Endodermal cell (in vitro differentiated cells): ENCODE measurements around the gene CES3. TPM values are rescaled to one million over a fixed set of nuclear protein-coding genes. Genes with fewer than 3 reads are reported as not detected.

ENCODE experiments used
- DNase-seq: peaks from one replicate; pipeline ENCODE4 v3.0.0-alpha.2; 2017
- H3K27ac ChIP-seq: 2 replicates; pipeline ENCODE4 v1.5.1; 2013; ENCODE audit warnings: mild to moderate bottlenecking, low read depth, low read length, moderate library complexity
- H3K27me3 ChIP-seq: 2 replicates; pipeline ENCODE4 v1.6.1; 2013; ENCODE audit warnings: mild to moderate bottlenecking, low read length, moderate library complexity; ENCODE audit not compliant: insufficient read depth, control insufficient read depth, poor library complexity, severe bottlenecking
- H3K36me3 ChIP-seq: 2 replicates; pipeline ENCODE4 v1.7.0; 2013; ENCODE audit warnings: mild to moderate bottlenecking, low read length, moderate library complexity; ENCODE audit not compliant: control insufficient read depth, insufficient read depth
- H3K4me1 ChIP-seq: one replicate; pipeline ENCODE4 v1.7.0; 2013; ENCODE audit warnings: low read length; ENCODE audit not compliant: control insufficient read depth, insufficient read depth
- H3K4me3 ChIP-seq: 2 replicates; pipeline ENCODE4 v1.5.1; 2013; ENCODE audit warnings: mild to moderate bottlenecking, low read length, moderate library complexity
- H3K9ac ChIP-seq: 2 replicates; pipeline ENCODE4 v1.6.1; 2013; ENCODE audit warnings: mild to moderate bottlenecking, low read length, moderate library complexity; ENCODE audit not compliant: poor library complexity, severe bottlenecking; ENCODE audit errors: extremely low read depth
- H3K9me3 ChIP-seq: 2 replicates; pipeline ENCODE4 v1.6.1; 2013; ENCODE audit warnings: mild to moderate bottlenecking, low read length, moderate library complexity; ENCODE audit not compliant: control insufficient read depth
- H3K27ac Mint-ChIP-seq: 2 replicates; pipeline ENCODE4 v1.8.0; 2020; ENCODE audit warnings: mixed read lengths
- H3K27me3 Mint-ChIP-seq: 2 replicates; pipeline ENCODE4 v1.8.0; 2021; ENCODE audit warnings: mild to moderate bottlenecking, mixed read lengths; ENCODE audit not compliant: insufficient read depth
- H3K36me3 Mint-ChIP-seq: 2 replicates; pipeline ENCODE4 v1.8.0; 2020; ENCODE audit warnings: low read depth, mixed read lengths
- H3K4me1 Mint-ChIP-seq: 2 replicates; pipeline ENCODE4 v1.8.0; 2020; ENCODE audit warnings: mixed read lengths
- H3K4me3 Mint-ChIP-seq: 2 replicates; pipeline ENCODE4 v1.8.0; 2020; ENCODE audit warnings: mild to moderate bottlenecking, moderate library complexity, mixed read lengths
- H3K9me3 Mint-ChIP-seq: 2 replicates; pipeline ENCODE4 v1.8.0; 2020; ENCODE audit warnings: mild to moderate bottlenecking, mixed read lengths
- WGBS, 2 experiments: methylation state at CpG; one replicate each; pipeline versions ENCODE4 v1.1.5 to v1.1.7; 2013; ENCODE audit warnings: missing lambda C conversion rate in 2 of 2, mixed read lengths in 1 of 2; ENCODE audit not compliant: insufficient coverage in 1 of 2, insufficient read length in 1 of 2; 5-methylcytosine and 5-hydroxymethylcytosine counted together
- total RNA-seq, 2 donors: library from RNA; stranded (reverse); fragmentation: NEBNext Ultra II Directional in 1 of 2; extraction: Animal tissue kit (Norgen Biotek cat#: 25700) in 1 of 2; gene quantifications; 2 replicates in 1 of 2; 3 replicates in 1 of 2; pipeline ENCODE4 v1.2.1, GENCODE V29; 2021
- TF ChIP-seq, protein P1 (sequence below): fragments of 200-600 bp; sonication (generic); conservative IDR thresholded peaks from 2 replicates; pipeline ENCODE4 v1.5.0; 2021; ENCODE audit warnings: antibody characterized with exemption, mild to moderate bottlenecking

The CES3 gene
- total RNA-seq, 2 donors from 2014 or later, result 2.7 to 3.8 TPM

DNA sequence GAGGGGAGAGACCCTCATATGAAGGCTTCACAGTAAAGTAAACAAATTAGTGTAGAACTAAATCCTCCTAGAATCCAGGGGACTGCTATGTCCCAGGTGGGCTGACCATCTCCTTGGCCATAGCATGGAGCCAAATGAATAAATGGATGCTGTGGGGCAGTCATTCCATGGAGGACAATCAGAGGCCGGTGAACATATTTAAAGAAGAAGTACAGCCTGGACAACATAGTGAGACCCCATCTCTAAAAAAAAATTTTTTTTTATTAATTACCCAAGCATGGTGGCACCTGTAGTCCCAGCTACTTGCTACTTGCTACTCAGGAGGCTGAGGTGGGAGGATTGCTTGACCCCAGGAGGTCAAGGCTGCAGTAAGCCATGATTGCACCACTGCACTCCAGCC is 62.6 kb downstream of the CES3 start:
- no peak overlapping the region for H3K9ac ChIP-seq
- no peaks in the 10 kb centered on the region for H3K9me3 ChIP-seq
- WGBS, 2 experiments, result 100% methylated on average over 1 of the region's 1 CpG; no CpG with 5 or more reads in 1 of the 2 experiments
- Mint-ChIP-seq H3K4me3 (no peak overlapping the region), H3K27ac (no peak overlapping the region), H3K4me1 (peaks cover 28% of the 10 kb centered on the region), H3K36me3 (no peaks in the 10 kb centered on the region), H3K9me3 (no peaks in the 10 kb centered on the region), H3K27me3 (peaks cover 5% of the 10 kb centered on the region)
- no peak overlapping the region for H3K4me3 ChIP-seq
- no peaks in the 10 kb centered on the region for H3K27me3 ChIP-seq
- H3K4me1 ChIP-seq, result peaks cover 13% of the 10 kb centered on the region
- DNase-seq, result no peak
- no peak overlapping the region for H3K27ac ChIP-seq
- no peaks in the 10 kb centered on the region for H3K36me3 ChIP-seq
- TF ChIP-seq, protein P1, sequence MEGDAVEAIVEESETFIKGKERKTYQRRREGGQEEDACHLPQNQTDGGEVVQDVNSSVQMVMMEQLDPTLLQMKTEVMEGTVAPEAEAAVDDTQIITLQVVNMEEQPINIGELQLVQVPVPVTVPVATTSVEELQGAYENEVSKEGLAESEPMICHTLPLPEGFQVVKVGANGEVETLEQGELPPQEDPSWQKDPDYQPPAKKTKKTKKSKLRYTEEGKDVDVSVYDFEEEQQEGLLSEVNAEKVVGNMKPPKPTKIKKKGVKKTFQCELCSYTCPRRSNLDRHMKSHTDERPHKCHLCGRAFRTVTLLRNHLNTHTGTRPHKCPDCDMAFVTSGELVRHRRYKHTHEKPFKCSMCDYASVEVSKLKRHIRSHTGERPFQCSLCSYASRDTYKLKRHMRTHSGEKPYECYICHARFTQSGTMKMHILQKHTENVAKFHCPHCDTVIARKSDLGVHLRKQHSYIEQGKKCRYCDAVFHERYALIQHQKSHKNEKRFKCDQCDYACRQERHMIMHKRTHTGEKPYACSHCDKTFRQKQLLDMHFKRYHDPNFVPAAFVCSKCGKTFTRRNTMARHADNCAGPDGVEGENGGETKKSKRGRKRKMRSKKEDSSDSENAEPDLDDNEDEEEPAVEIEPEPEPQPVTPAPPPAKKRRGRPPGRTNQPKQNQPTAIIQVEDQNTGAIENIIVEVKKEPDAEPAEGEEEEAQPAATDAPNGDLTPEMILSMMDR, result no peak

Other genes with a start within 250 kb of the CES3 start
- gene DYNC1LI2, start 209.7 kb upstream of the CES3 start, total RNA-seq, result 10 to 100 TPM; 89.5 to 95.9 TPM
- not detected for gene TERB1, start 159.7 kb upstream of the CES3 start, total RNA-seq
- 100 to 1,000 TPM; 129 to 166 TPM for gene NAE1, start 130.3 kb upstream of the CES3 start, total RNA-seq
- not detected for gene CA7, start 116.9 kb upstream of the CES3 start, total RNA-seq
- gene PDP2, start 80.8 kb upstream of the CES3 start, total RNA-seq, result 10 to 100 TPM; 23.1 to 31.5 TPM
- gene CDH16, start 42.4 kb upstream of the CES3 start, total RNA-seq, result not detected
- under 1 TPM in 1 of 2 donors, not detected in 1; 0.55 TPM for gene RRAD, start 35.7 kb upstream of the CES3 start, total RNA-seq
- 10 to 100 TPM; 70.2 to 87.7 TPM for gene CIAO2B, start 26.9 kb upstream of the CES3 start, total RNA-seq
- 10 to 100 TPM; 28.7 to 36.8 TPM for gene CES2, start 25.8 kb upstream of the CES3 start, total RNA-seq
- 1 to 10 TPM; 3.0 to 3.8 TPM for gene CES4A, start 27.3 kb downstream of the CES3 start, total RNA-seq
- gene CBFB, start 67.9 kb downstream of the CES3 start, total RNA-seq, result 10 to 100 TPM; 93.9 to 95.2 TPM
- gene PHAF1, start 148.7 kb downstream of the CES3 start, total RNA-seq, result 10 to 100 TPM; 18.8 to 19.6 TPM
- 10 to 100 TPM in 1 of 2 donors, 1 to 10 TPM in 1; 7.2 to 11.0 TPM for gene B3GNT9, start 189.7 kb downstream of the CES3 start, total RNA-seq
- 1 to 10 TPM; 2.8 to 5.4 TPM for gene TRADD, start 198.6 kb downstream of the CES3 start, total RNA-seq
- 1 to 10 TPM; 1.9 to 3.5 TPM for gene FBXL8, start 198.7 kb downstream of the CES3 start, total RNA-seq
- gene HSF4, start 203.5 kb downstream of the CES3 start, total RNA-seq, result 1 to 10 TPM; 2.0 to 6.8 TPM
- 10 to 100 TPM; 11.6 TPM for gene NOL3, start 209.3 kb downstream of the CES3 start, total RNA-seq
- 10 to 100 TPM; 50.2 to 63.8 TPM for gene MATCAP1, start 222.7 kb downstream of the CES3 start, total RNA-seq
- 1 to 10 TPM in 1 of 2 donors, under 1 TPM in 1; 0.97 to 1.8 TPM for gene EXOC3L1, start 228.9 kb downstream of the CES3 start, total RNA-seq
- gene E2F4, start 230.9 kb downstream of the CES3 start, total RNA-seq, result 10 to 100 TPM; 71.8 to 72.8 TPM
- gene ELMO3, start 237.9 kb downstream of the CES3 start, total RNA-seq, result 1 to 10 TPM; 5.6 to 6.4 TPM